Astrocyte (in vitro differentiated cells and primary cell): ENCODE measurements around the gene SLC44A5. TPM values are rescaled to one million over a fixed set of nuclear protein-coding genes. Genes with fewer than 3 reads are reported as not detected.

Source experiments
- DNase-seq: peaks from one replicate; pipeline ENCODE4 v3.0.0-alpha.2; 2010; ENCODE audit warnings: low read depth
- FAIRE-seq: peaks from 2 replicates; lab custom pipeline; 2011; peaks lifted over from hg19 to GRCh38; lab: Jason Lieb, UNC
- H2AFZ ChIP-seq: 2 replicates; pipeline ENCODE4 v1.6.0; 2012; ENCODE audit warnings: low read depth, low read length, inconsistent platforms
- H3K27ac ChIP-seq: 2 replicates; pipeline ENCODE4 v1.5.1; 2011; ENCODE audit warnings: low read depth, low read length, inconsistent platforms
- H3K27me3 ChIP-seq: 2 replicates; pipeline ENCODE4 v1.6.0; 2011; ENCODE audit warnings: low read length, inconsistent platforms; ENCODE audit not compliant: insufficient read depth
- H3K36me3 ChIP-seq: 2 replicates; pipeline ENCODE4 v1.5.1; 2011; ENCODE audit warnings: low read length, inconsistent platforms; ENCODE audit not compliant: insufficient read depth
- H3K4me1 ChIP-seq: 2 replicates; pipeline ENCODE4 v1.5.1; 2011; ENCODE audit warnings: low read length, inconsistent platforms; ENCODE audit not compliant: insufficient read depth
- H3K4me2 ChIP-seq: 2 replicates; pipeline ENCODE4 v1.6.0; 2012; ENCODE audit warnings: low read length, inconsistent platforms
- H3K4me3 ChIP-seq: 2 replicates; pipeline ENCODE4 v1.5.1; 2011; ENCODE audit warnings: low read depth, mild to moderate bottlenecking, low read length, inconsistent platforms; ENCODE audit not compliant: insufficient read depth
- H3K79me2 ChIP-seq: 2 replicates; pipeline ENCODE4 v1.6.0; 2012; ENCODE audit warnings: mild to moderate bottlenecking, low read length, inconsistent platforms; ENCODE audit not compliant: insufficient read depth
- H3K9ac ChIP-seq: 2 replicates; pipeline ENCODE4 v1.6.0; 2012; ENCODE audit warnings: mild to moderate bottlenecking, low read length, inconsistent platforms
- H3K9me3 ChIP-seq: 2 replicates; pipeline ENCODE4 v1.5.1; 2012; ENCODE audit warnings: low read depth, mild to moderate bottlenecking, low read length, inconsistent platforms; ENCODE audit not compliant: insufficient read depth
- H4K20me1 ChIP-seq: 2 replicates; pipeline ENCODE4 v1.6.0; 2012; ENCODE audit warnings: low read length, inconsistent platforms; ENCODE audit not compliant: insufficient read depth
- H3K27ac Mint-ChIP-seq: one replicate; pipeline ENCODE4 v1.8.0; 2021; ENCODE audit warnings: mild to moderate bottlenecking, mixed read lengths; ENCODE audit not compliant: unreplicated experiment
- H3K27me3 Mint-ChIP-seq: one replicate; pipeline ENCODE4 v1.8.0; 2021; ENCODE audit warnings: low read depth, mixed read lengths; ENCODE audit not compliant: unreplicated experiment
- H3K36me3 Mint-ChIP-seq: one replicate; pipeline ENCODE4 v1.8.0; 2021; ENCODE audit warnings: low read depth, mixed read lengths; ENCODE audit not compliant: unreplicated experiment
- H3K4me1 Mint-ChIP-seq: one replicate; pipeline ENCODE4 v1.8.0; 2021; ENCODE audit warnings: low read depth, mixed read lengths; ENCODE audit not compliant: unreplicated experiment
- H3K4me3 Mint-ChIP-seq: one replicate; pipeline ENCODE4 v1.8.0; 2021; ENCODE audit warnings: mild to moderate bottlenecking, moderate library complexity, mixed read lengths; ENCODE audit not compliant: unreplicated experiment
- H3K9me3 Mint-ChIP-seq: one replicate; pipeline ENCODE4 v1.8.0; 2021; ENCODE audit warnings: mild to moderate bottlenecking, mixed read lengths; ENCODE audit not compliant: unreplicated experiment
- EZH2 ChIP-seq: IDR thresholded peaks from 2 replicates; pipeline ENCODE4 v1.6.1; 2012; ENCODE audit warnings: mild to moderate bottlenecking, low read length, inconsistent platforms; ENCODE audit not compliant: insufficient read depth
- total RNA-seq: library from RNA; stranded (reverse); gene quantifications from 2 replicates; pipeline ENCODE4 v1.2.1, GENCODE V29; 2021
- TF ChIP-seq, protein P1 (sequence below): IDR thresholded peaks from 2 replicates; pipeline ENCODE4 v1.5.1; 2011; ENCODE audit warnings: low read depth, mild to moderate bottlenecking, inconsistent platforms, low read length, moderate library complexity; ENCODE audit not compliant: insufficient read depth

SLC44A5 gene
- total RNA-seq, 1 donor from 2014 or later, result 2.2 TPM

DNA sequence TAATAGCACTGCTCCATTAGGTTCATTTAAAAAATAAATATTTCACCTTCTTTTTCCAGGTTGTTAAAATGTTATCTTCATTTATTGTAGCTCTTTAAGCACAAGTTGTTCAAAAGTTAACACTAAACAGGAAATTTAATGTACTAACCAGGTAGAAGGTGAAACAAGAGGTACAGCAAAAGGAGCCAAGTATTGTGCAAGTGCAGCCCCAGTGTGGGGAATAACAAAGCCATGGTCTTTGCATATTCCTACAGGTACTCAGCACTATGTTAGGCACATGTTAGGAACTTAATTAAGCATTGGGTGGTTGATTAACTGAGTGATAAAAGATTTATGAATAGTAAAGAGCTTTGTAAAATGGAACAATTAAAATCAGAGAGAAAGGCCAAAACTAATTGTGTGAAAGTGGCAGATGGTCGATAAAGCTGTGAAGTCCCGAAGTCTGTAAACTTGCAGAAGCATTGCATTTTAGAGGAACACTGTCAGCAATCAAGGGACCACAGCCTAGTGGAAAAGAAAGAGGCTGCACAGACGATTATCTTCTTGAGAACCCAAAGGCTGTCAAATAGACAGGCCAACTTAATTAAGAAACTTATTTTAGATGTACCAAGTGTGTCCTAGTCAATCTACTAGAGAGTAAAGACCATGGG lies 185.8 kb downstream of the SLC44A5 start:
- Mint-ChIP-seq H3K9me3 (no peaks in the 10 kb centered on the region), H3K27ac (no peak overlapping the region), H3K36me3 (peaks cover 1% of the 10 kb centered on the region), H3K4me1 (no peaks in the 10 kb centered on the region), H3K27me3 (no peaks in the 10 kb centered on the region), H3K4me3 (no peak overlapping the region)
- Histone ChIP-seq H3K4me2 (no peak overlapping the region), H3K27me3 (no peaks in the 10 kb centered on the region), H3K36me3 (no peaks in the 10 kb centered on the region), H4K20me1 (no peaks in the 10 kb centered on the region), H3K9me3 (no peaks in the 10 kb centered on the region), H2AFZ (no peak overlapping the region), H3K79me2 (no peaks in the 10 kb centered on the region), H3K4me1 (no peaks in the 10 kb centered on the region), H3K27ac (no peak overlapping the region), H3K9ac (no peak overlapping the region), H3K4me3 (no peak overlapping the region)
- FAIRE-seq, result no peak
- TF ChIP-seq, protein P1, sequence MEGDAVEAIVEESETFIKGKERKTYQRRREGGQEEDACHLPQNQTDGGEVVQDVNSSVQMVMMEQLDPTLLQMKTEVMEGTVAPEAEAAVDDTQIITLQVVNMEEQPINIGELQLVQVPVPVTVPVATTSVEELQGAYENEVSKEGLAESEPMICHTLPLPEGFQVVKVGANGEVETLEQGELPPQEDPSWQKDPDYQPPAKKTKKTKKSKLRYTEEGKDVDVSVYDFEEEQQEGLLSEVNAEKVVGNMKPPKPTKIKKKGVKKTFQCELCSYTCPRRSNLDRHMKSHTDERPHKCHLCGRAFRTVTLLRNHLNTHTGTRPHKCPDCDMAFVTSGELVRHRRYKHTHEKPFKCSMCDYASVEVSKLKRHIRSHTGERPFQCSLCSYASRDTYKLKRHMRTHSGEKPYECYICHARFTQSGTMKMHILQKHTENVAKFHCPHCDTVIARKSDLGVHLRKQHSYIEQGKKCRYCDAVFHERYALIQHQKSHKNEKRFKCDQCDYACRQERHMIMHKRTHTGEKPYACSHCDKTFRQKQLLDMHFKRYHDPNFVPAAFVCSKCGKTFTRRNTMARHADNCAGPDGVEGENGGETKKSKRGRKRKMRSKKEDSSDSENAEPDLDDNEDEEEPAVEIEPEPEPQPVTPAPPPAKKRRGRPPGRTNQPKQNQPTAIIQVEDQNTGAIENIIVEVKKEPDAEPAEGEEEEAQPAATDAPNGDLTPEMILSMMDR, result no peak
- TF ChIP-seq EZH2, result no peak
- DNase-seq, result no peak

DNA sequence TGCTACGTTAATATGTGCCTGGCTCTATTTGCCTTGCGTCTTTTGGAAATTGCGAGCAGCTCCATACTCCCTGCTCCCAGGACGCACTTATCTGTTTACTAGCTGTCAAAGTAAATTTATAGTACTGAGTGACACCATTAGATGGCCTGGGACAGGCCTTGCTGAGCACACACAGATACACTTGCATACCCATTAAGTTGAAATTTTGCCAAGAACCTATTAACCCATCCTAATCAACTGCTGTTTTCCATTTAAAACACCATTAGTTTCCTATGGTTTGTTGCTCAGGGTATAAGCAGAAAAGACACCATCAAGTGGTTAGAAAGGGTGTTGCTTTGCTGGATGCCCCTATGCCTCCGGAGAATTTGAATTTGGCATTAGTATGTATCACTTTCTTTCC lies 187.3 kb downstream of the SLC44A5 start:
- Mint-ChIP-seq H3K4me3 (no peak overlapping the region), H3K36me3 (no peaks in the 10 kb centered on the region), H3K9me3 (no peaks in the 10 kb centered on the region), H3K27me3 (no peaks in the 10 kb centered on the region), H3K27ac (no peak overlapping the region), H3K4me1 (no peaks in the 10 kb centered on the region)
- no peak overlapping the region for H3K4me2 ChIP-seq
- no peak for DNase-seq
- no peak overlapping the region for H3K27ac ChIP-seq
- no peaks in the 10 kb centered on the region for H3K79me2 ChIP-seq
- no peaks in the 10 kb centered on the region for H3K9me3 ChIP-seq
- no peaks in the 10 kb centered on the region for H4K20me1 ChIP-seq
- no peak for TF ChIP-seq EZH2
- TF ChIP-seq, protein P1, result no peak
- H2AFZ ChIP-seq, result no peak overlapping the region
- no peaks in the 10 kb centered on the region for H3K27me3 ChIP-seq
- H3K4me1 ChIP-seq, result no peaks in the 10 kb centered on the region
- no peaks in the 10 kb centered on the region for H3K36me3 ChIP-seq
- FAIRE-seq, result no peak
- no peak overlapping the region for H3K4me3 ChIP-seq
- H3K9ac ChIP-seq, result no peak overlapping the region

DNA sequence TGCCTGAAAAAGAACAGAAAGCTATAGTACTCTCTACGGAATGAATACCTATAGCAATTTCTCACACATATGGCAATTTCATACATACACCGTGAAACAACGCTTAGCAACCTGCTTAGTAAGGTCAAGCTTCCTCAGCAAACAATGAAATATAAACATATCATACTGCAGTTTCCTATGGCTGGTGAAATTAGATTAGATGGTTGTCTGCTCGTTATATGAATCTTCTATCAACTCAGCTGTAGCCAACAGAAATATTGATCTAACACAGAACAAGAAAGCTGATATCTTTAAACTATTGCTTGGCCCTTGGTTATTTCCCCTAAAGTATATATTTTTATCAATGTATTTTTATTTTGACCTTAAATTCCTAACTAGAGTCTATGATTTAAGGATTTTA lies 187.8 kb downstream of the SLC44A5 start:
- no peak overlapping the region for H3K27ac Mint-ChIP-seq
- peaks cover 3% of the 10 kb centered on the region for H3K4me1 Mint-ChIP-seq
- H3K9me3 Mint-ChIP-seq, result no peaks in the 10 kb centered on the region
- H3K36me3 ChIP-seq, result no peaks in the 10 kb centered on the region
- H3K4me2 ChIP-seq, result no peak overlapping the region
- no peak overlapping the region for H2AFZ ChIP-seq
- no peak overlapping the region for H3K4me3 Mint-ChIP-seq
- no peak overlapping the region for H3K9ac ChIP-seq
- H4K20me1 ChIP-seq, result no peaks in the 10 kb centered on the region
- no peak for FAIRE-seq
- no peaks in the 10 kb centered on the region for H3K27me3 ChIP-seq
- no peak for DNase-seq
- H3K9me3 ChIP-seq, result no peaks in the 10 kb centered on the region
- H3K79me2 ChIP-seq, result no peaks in the 10 kb centered on the region
- H3K36me3 Mint-ChIP-seq, result no peaks in the 10 kb centered on the region
- H3K27ac ChIP-seq, result no peak overlapping the region
- no peak overlapping the region for H3K4me3 ChIP-seq
- H3K27me3 Mint-ChIP-seq, result no peaks in the 10 kb centered on the region
- no peaks in the 10 kb centered on the region for H3K4me1 ChIP-seq
- TF ChIP-seq, protein P1, result no peak
- no peak for TF ChIP-seq EZH2
